T-helper 1 cell treated with Interleukin-12 subunit alpha and Interleukin-12 subunit beta and Interleukin-4 antibody, amounts not matched to agents 30 μg/mL and 1 μg/mL, for 36 hours (primary cell): ENCODE data around the gene ADAMTS3.
A peak's percentile ranks its signal among the peaks of the same experiment; 100 is the strongest.

Experiments
- H3K27ac Mint-ChIP-seq: one replicate; pipeline ENCODE4 v1.8.0; 2021; ENCODE audit warnings: mild to moderate bottlenecking, mixed read lengths
- H3K27me3 Mint-ChIP-seq: one replicate; pipeline ENCODE4 v1.8.0; 2021; ENCODE audit warnings: low read depth, mixed read lengths
- H3K36me3 Mint-ChIP-seq: one replicate; pipeline ENCODE4 v1.8.0; 2021; ENCODE audit warnings: low read depth, mixed read lengths
- H3K4me1 Mint-ChIP-seq: one replicate; pipeline ENCODE4 v1.8.0; 2021; ENCODE audit warnings: low read depth, mixed read lengths
- H3K4me3 Mint-ChIP-seq: one replicate; pipeline ENCODE4 v1.8.0; 2021; ENCODE audit warnings: mild to moderate bottlenecking, moderate library complexity, mixed read lengths
- H3K9me3 Mint-ChIP-seq: one replicate; pipeline ENCODE4 v1.8.0; 2021; ENCODE audit warnings: mixed read lengths

The ADAMTS3 gene

DNA sequence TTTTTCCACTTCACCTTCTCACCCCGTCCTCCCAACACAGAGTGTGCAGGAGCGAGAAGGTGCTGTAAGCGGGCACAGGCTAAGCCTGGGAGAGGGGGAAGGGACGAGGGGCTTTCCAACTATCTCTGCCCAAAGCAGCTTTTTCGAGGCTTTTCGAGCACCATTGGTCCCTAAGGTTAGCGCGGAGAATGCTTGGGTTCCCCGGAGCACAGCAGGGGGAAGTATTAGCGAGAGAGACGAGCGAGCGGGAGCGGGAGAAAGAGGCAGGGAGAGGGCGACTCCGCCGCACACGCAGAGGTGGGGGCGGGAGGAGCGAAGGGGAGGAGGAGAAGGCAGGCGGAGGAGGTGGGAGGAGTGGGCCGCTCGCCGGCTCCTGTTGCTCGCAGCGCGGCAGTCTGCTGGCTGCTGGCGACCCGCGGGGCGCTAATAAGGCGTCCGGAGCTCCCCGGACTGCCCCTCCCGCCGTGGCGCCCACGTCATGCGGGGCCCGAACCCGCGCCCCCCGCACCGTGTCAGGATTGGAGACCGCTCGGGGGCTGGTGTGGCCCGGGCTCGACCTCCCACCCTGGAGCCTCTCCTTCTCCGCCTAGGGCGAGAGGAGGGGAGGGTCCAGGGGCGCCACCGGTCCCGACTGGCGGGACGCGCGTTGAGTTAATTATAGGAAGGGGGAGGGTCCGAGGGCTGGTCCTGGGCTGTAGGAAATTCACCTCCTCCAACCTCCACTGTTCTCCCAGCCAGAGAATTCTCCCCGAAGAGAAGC is at the start of gene ADAMTS3:
Gene ADAMTS3 (minus strand): TSS at position 263 of the 760 bp plus-strand sequence. CDS start 459 bp downstream, outside the sequence.
- peaks cover 7% of the 10 kb centered on the region for H3K4me1 Mint-ChIP-seq
- H3K4me3 Mint-ChIP-seq, result peak within 1 kb of the TSS; percentile 79
- H3K36me3 Mint-ChIP-seq, result no peaks in the 10 kb centered on the region
- H3K9me3 Mint-ChIP-seq, result no peaks in the 10 kb centered on the region
- H3K27me3 Mint-ChIP-seq, result peaks cover 60% of the 10 kb centered on the region
- no peak within 1 kb of the TSS for H3K27ac Mint-ChIP-seq

GRCh38 chr4:72613959-72614358 is 44.9 kb upstream of the ADAMTS3 start:
- Mint-ChIP-seq H3K4me3 (no peak overlapping the region), H3K4me1 (no peaks in the 10 kb centered on the region), H3K27ac (no peak overlapping the region), H3K9me3 (no peaks in the 10 kb centered on the region), H3K36me3 (no peaks in the 10 kb centered on the region), H3K27me3 (no peaks in the 10 kb centered on the region)

- no peak overlapping the region for H3K4me3 Mint-ChIP-seq
- H3K27me3 Mint-ChIP-seq, result no peaks in the 10 kb centered on the region
- H3K4me1 Mint-ChIP-seq, result no peaks in the 10 kb centered on the region
- no peak overlapping the region for H3K27ac Mint-ChIP-seq
- no peaks in the 10 kb centered on the region for H3K36me3 Mint-ChIP-seq
- H3K9me3 Mint-ChIP-seq, result peaks cover 12% of the 10 kb centered on the region
Observed at GRCh38 chr4:72606751-72607150, 37.7 kb upstream of the ADAMTS3 start.

DNA sequence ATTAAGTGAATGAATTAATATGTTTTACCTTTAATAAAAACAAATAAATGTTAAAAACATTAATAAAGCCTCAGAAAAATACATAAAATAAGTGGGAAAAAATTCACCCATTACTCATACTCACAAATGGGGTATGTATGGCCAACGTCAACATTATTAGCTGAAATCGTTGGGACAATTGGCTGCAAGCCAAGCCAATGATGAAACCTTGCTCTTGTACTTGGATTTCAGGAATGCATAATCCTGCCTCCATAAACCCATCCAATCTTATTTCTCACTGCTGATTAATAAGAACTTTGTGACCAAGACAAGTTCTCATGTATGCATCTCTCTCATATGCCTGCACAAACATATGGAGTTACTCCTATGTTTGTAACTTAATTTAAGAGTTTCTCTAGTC is 35.3 kb upstream of the ADAMTS3 start:
- Mint-ChIP-seq H3K4me3 (no peak overlapping the region), H3K4me1 (no peaks in the 10 kb centered on the region), H3K27ac (no peak overlapping the region), H3K36me3 (no peaks in the 10 kb centered on the region), H3K27me3 (no peaks in the 10 kb centered on the region), H3K9me3 (peaks cover 12% of the 10 kb centered on the region)

DNA sequence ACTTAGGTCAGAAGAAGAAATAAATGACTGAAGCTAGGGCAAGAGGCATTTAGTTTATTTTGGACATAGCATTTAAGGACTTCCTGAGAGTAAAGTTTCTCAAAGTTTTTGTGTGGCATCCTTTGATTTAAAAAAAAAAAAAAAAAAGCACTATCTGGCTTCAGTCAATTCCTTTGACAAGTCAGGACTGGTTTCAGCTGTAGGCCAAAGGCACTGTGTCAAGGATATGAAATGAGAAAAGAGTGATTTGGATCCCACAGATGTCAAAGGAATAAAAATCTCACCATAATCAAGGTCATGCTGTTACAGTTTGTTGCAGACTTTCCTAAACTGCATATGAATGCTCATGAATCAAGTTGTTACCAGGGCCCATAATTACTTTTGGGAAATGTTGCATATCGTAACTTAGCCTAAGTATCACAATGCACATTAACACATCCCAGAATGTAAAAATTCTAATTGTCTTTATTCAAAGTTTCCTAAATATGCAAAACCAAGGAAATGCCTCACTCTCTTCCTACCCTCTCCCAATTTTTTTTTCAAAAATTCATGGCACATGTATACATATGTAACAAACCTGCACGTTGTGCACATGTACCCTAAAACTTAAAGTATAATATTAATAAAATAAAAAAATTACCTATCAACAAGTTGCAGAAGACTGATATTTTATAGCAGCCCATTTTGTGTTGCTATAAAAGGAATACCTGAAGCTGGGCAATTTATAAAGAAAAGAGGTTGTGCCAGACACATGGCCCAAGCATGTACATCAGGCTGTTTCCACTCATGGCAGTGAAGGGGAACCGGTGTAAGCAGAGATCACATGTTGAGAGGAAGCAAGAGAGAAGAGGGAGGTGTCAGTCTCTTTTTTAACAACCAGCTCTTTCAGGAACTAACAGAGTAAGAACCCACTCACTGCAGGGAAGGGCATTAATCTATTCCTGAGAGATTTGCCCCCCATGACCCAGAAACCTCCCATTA is 33.7 kb upstream of the ADAMTS3 start:
- H3K9me3 Mint-ChIP-seq, result peaks cover 9% of the 10 kb centered on the region
- H3K27me3 Mint-ChIP-seq, result no peaks in the 10 kb centered on the region
- no peaks in the 10 kb centered on the region for H3K4me1 Mint-ChIP-seq
- H3K36me3 Mint-ChIP-seq, result no peaks in the 10 kb centered on the region
- H3K27ac Mint-ChIP-seq, result no peak overlapping the region
- H3K4me3 Mint-ChIP-seq, result no peak overlapping the region

GRCh38 chr4:72591547-72592454 is 22.8 kb upstream of the ADAMTS3 start:
- H3K9me3 Mint-ChIP-seq, result no peaks in the 10 kb centered on the region
- no peak overlapping the region for H3K4me3 Mint-ChIP-seq
- H3K4me1 Mint-ChIP-seq, result no peaks in the 10 kb centered on the region
- no peak overlapping the region for H3K27ac Mint-ChIP-seq
- no peaks in the 10 kb centered on the region for H3K27me3 Mint-ChIP-seq
- no peaks in the 10 kb centered on the region for H3K36me3 Mint-ChIP-seq

GRCh38 chr4:72587334-72587733 is 18.3 kb upstream of the ADAMTS3 start:
- no peak overlapping the region for H3K4me3 Mint-ChIP-seq
- H3K4me1 Mint-ChIP-seq, result no peaks in the 10 kb centered on the region

GRCh38 chr4:72582853-72583252 is 13.8 kb upstream of the ADAMTS3 start:
- no peaks in the 10 kb centered on the region for H3K9me3 Mint-ChIP-seq
- H3K4me3 Mint-ChIP-seq, result no peak overlapping the region
- no peaks in the 10 kb centered on the region for H3K36me3 Mint-ChIP-seq
- no peaks in the 10 kb centered on the region for H3K4me1 Mint-ChIP-seq
- no peak overlapping the region for H3K27ac Mint-ChIP-seq
- H3K27me3 Mint-ChIP-seq, result no peaks in the 10 kb centered on the region

More at GRCh38 chr4:72587334-72587733, 18.3 kb upstream of the ADAMTS3 start:
- H3K9me3 Mint-ChIP-seq, result no peaks in the 10 kb centered on the region
- H3K27ac Mint-ChIP-seq, result no peak overlapping the region
- H3K36me3 Mint-ChIP-seq, result no peaks in the 10 kb centered on the region
- no peaks in the 10 kb centered on the region for H3K27me3 Mint-ChIP-seq

- Mint-ChIP-seq H3K4me3 (no peak overlapping the region), H3K9me3 (no peaks in the 10 kb centered on the region), H3K4me1 (no peaks in the 10 kb centered on the region), H3K27me3 (no peaks in the 10 kb centered on the region), H3K36me3 (no peaks in the 10 kb centered on the region), H3K27ac (no peak overlapping the region)
Observed at GRCh38 chr4:72577211-72577610, 8.2 kb upstream of the ADAMTS3 start.

DNA sequence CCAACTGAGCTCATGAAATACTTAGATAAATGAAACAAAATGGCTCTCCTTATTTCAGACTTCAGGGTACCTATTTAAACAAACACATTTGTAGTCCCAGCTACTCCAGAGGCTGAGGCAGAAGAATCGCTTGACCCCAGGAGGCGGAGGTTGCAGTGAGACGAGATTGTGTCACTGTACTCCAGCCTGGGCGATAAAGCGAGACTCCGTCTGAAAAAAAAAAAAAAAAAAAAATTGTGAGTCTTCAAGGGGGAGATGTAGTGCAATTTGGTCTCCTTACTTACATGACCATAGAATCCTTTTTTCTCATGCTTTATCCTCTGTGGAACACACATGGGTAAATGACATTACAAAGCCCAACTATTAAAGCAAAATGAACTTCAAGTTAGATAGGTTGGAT is 2.3 kb upstream of the ADAMTS3 start:
- Mint-ChIP-seq H3K27me3 (peaks cover 50% of the 10 kb centered on the region), H3K36me3 (no peaks in the 10 kb centered on the region), H3K9me3 (no peaks in the 10 kb centered on the region), H3K27ac (no peak overlapping the region), H3K4me1 (peaks cover 7% of the 10 kb centered on the region), H3K4me3 (no peak overlapping the region)

- Mint-ChIP-seq H3K4me3 (peak overlapping the region; percentile 56), H3K36me3 (no peaks in the 10 kb centered on the region), H3K27me3 (peaks cover 60% of the 10 kb centered on the region), H3K27ac (no peak overlapping the region), H3K9me3 (no peaks in the 10 kb centered on the region), H3K4me1 (peaks cover 7% of the 10 kb centered on the region)
Observed at GRCh38 chr4:72569719-72570235, 756 bp upstream of the ADAMTS3 start.

GRCh38 chr4:72567821-72568675 is 973 bp downstream of the ADAMTS3 start:
- peak overlapping the region; percentile 57 for H3K4me3 Mint-ChIP-seq
- no peak overlapping the region for H3K27ac Mint-ChIP-seq
- no peaks in the 10 kb centered on the region for H3K9me3 Mint-ChIP-seq
- H3K36me3 Mint-ChIP-seq, result no peaks in the 10 kb centered on the region
- H3K4me1 Mint-ChIP-seq, result peaks cover 7% of the 10 kb centered on the region
- H3K27me3 Mint-ChIP-seq, result peaks cover 60% of the 10 kb centered on the region

- Mint-ChIP-seq H3K4me1 (peaks cover 7% of the 10 kb centered on the region), H3K4me3 (no peak overlapping the region), H3K9me3 (no peaks in the 10 kb centered on the region), H3K27me3 (peaks cover 59% of the 10 kb centered on the region), H3K27ac (no peak overlapping the region), H3K36me3 (no peaks in the 10 kb centered on the region)
Observed at GRCh38 chr4:72567036-72567435, 2.0 kb downstream of the ADAMTS3 start.
